Thyroid gland (tissue), 4 donors: ENCODE data around the gene FAM169A.
"Not testable (repeated sequence)": the region's sequence is repeated elsewhere in the genome, so short reads cannot be mapped to it uniquely, and the experiment has no call there.

Experiments used
- POLR2A ChIP-seq, 2 donors: fragments of 450-650 bp; IDR thresholded peaks; one replicate each; pipeline ENCODE4 v1.6.1; 2017; ENCODE audit warnings: antibody characterized with exemption in 2 of 2, mild to moderate bottlenecking in 2 of 2, moderate library complexity in 1 of 2
- TF ChIP-seq, protein P1 (sequence below), 6 experiments: fragments of 200-600 bp in 3 of 6; fragments of 450-650 bp in 3 of 6; sonication (generic) in 3 of 6; IDR thresholded peaks; one replicate each; pipeline ENCODE4 v1.5.1; 2016 to 2019; ENCODE audit warnings: antibody characterized with exemption in 6 of 6, mild to moderate bottlenecking in 2 of 6, inconsistent platforms in 1 of 6, moderate library complexity in 1 of 6

DNA sequence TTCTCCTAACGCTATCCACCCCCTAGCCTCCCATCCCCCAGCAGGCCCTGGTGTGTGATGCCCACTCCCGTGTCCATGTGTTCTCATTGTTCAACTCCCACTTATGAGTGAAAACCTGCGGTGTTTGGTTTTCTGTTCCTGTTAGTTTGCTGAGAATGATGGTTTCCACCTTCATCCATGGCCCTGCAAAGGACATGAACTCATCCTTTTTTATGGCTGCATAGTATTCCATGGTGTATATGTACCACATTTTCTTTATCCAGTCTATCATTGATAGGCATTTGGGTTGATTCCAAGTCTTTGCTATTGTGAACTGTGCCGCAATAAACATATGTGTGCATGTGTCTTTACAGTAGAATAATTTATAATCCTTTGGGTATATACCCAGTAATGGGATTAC lies 38.5 kb upstream of the FAM169A start:
- TF ChIP-seq, protein P1, sequence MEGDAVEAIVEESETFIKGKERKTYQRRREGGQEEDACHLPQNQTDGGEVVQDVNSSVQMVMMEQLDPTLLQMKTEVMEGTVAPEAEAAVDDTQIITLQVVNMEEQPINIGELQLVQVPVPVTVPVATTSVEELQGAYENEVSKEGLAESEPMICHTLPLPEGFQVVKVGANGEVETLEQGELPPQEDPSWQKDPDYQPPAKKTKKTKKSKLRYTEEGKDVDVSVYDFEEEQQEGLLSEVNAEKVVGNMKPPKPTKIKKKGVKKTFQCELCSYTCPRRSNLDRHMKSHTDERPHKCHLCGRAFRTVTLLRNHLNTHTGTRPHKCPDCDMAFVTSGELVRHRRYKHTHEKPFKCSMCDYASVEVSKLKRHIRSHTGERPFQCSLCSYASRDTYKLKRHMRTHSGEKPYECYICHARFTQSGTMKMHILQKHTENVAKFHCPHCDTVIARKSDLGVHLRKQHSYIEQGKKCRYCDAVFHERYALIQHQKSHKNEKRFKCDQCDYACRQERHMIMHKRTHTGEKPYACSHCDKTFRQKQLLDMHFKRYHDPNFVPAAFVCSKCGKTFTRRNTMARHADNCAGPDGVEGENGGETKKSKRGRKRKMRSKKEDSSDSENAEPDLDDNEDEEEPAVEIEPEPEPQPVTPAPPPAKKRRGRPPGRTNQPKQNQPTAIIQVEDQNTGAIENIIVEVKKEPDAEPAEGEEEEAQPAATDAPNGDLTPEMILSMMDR (IDR thresholded peaks at IDR 0.05), result not testable (repeated sequence)
- TF ChIP-seq POLR2A (IDR thresholded peaks at IDR 0.05), result not testable (repeated sequence)
